HK-2 (cell line): ENCODE data around the gene SRD5A3.

Experiments used
- DNase-seq: peaks from one replicate; pipeline ENCODE4 v3.0.0-alpha.2; 2018; ENCODE audit not compliant: unreplicated experiment

The SRD5A3 gene

GRCh38 chr4:55407764-55408163, 61.7 kb downstream of the SRD5A3 start:
- DNase-seq: no peak

GRCh38 chr4:55409468-55410171, 63.6 kb downstream of the SRD5A3 start:
- DNase-seq: no peak

DNA sequence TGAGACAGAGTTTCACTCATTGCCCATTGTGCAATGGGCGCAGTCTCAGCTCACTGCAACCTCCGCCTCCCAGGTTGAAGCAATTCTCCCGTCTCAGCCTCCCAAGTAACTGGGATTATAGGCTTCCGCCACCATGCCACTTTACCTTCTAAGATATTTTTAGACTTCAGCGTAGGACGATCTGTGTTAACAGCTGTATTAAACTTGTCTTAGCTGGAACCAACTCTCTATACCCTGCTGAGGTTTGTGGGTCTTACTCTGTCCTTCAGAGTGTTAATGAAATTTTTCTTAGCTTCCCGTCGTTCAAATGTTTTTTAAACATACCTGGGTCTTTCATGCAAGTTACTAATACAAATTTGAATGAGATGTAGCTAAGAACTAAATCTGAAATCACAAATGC, 64.4 kb downstream of the SRD5A3 start:
- no peak for DNase-seq

DNA sequence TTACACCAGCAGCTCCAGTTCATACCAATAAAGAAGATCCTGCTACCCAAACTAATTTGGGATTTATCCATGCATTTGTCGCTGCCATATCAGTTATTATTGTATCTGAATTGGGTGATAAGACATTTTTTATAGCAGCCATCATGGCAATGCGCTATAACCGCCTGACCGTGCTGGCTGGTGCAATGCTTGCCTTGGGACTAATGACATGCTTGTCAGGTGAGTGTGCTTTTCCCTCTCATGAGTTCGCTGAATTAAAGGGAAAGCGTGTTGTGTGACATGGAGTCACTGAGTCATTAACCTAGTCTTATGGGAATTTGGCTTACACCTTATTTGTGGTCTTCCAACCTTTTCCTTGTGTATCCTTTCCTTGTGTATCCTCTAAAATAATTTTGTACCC, 65.6 kb downstream of the SRD5A3 start:
- no peak for DNase-seq

DNA sequence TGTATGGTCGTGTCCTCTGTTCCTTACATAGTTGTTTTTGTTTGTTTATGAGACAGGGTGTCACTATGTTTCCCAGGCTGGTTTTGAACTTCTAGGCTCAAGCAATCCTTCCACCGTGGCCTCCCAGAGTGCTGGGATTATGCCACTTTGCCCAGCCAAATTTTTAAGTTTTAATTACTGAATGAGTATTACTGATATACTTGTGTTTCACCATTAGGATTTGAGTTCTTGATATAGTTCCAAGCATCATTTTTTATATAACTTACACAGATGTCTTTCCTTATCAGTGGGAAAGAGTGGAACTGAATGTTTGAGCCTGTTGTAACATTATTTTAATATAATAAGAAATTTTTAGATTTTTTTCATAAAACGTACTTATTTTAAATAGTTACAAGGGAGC, 70.1 kb downstream of the SRD5A3 start:
- DNase-seq: no peak
